T-helper 2 cell treated with Interferon-gamma antibody and Interleukin-4, amounts not matched to agents 5 μg/mL and 100 μg/mL, for 36 hours (primary cell): ENCODE measurements around the gene RBM38.
"Not testable (repeated sequence)": the region's sequence is repeated elsewhere in the genome, so short reads cannot be mapped to it uniquely, and the experiment has no call there.

Experiments used
- DNase-seq: peaks from one replicate; pipeline ENCODE4 v3.0.0; 2021; ENCODE audit warnings: low spot score
- H3K27ac Mint-ChIP-seq: one replicate; pipeline ENCODE4 v1.8.0; 2021; ENCODE audit warnings: mild to moderate bottlenecking, mixed read lengths
- H3K27me3 Mint-ChIP-seq: one replicate; pipeline ENCODE4 v1.8.0; 2021; ENCODE audit warnings: low read depth, mixed read lengths
- H3K36me3 Mint-ChIP-seq: one replicate; pipeline ENCODE4 v1.8.0; 2021; ENCODE audit warnings: low read depth, mixed read lengths
- H3K4me1 Mint-ChIP-seq: one replicate; pipeline ENCODE4 v1.8.0; 2021; ENCODE audit warnings: low read depth, mixed read lengths
- H3K4me3 Mint-ChIP-seq: one replicate; pipeline ENCODE4 v1.8.0; 2022; ENCODE audit warnings: mild to moderate bottlenecking, moderate library complexity, mixed read lengths
- H3K9me3 Mint-ChIP-seq: one replicate; pipeline ENCODE4 v1.8.0; 2021; ENCODE audit warnings: mixed read lengths

RBM38 gene

GRCh38 chr20:57409672-57410397 lies 18.6 kb downstream of the RBM38 start:
- H3K36me3 Mint-ChIP-seq = peaks cover 26% of the 10 kb centered on the region
- H3K4me1 Mint-ChIP-seq = peaks cover 4% of the 10 kb centered on the region
- H3K27ac Mint-ChIP-seq = no peak overlapping the region

GRCh38 chr20:57410398-57410920 lies 19.3 kb downstream of the RBM38 start:
- Mint-ChIP-seq H3K27ac (no peak overlapping the region), H3K9me3 (no peaks in the 10 kb centered on the region), H3K4me3 (no peak overlapping the region)

More at GRCh38 chr20:57409672-57410397, 18.6 kb downstream of the RBM38 start:
- H3K27me3 Mint-ChIP-seq = no peaks in the 10 kb centered on the region
- no peaks in the 10 kb centered on the region for H3K9me3 Mint-ChIP-seq
- no peak overlapping the region for H3K4me3 Mint-ChIP-seq
- no peak for DNase-seq

GRCh38 chr20:57410924-57411323 lies 19.7 kb downstream of the RBM38 start:
- Mint-ChIP-seq H3K27ac (peak overlapping the region; percentile 7), H3K9me3 (no peaks in the 10 kb centered on the region), H3K4me1 (peaks cover 4% of the 10 kb centered on the region), H3K36me3 (peaks cover 22% of the 10 kb centered on the region), H3K27me3 (no peaks in the 10 kb centered on the region), H3K4me3 (no peak overlapping the region)
- DNase-seq = no peak

More at GRCh38 chr20:57410398-57410920, 19.3 kb downstream of the RBM38 start:
- H3K4me1 Mint-ChIP-seq = peaks cover 4% of the 10 kb centered on the region
- no peaks in the 10 kb centered on the region for H3K27me3 Mint-ChIP-seq
- no peak for DNase-seq
- H3K36me3 Mint-ChIP-seq = peaks cover 22% of the 10 kb centered on the region

DNA sequence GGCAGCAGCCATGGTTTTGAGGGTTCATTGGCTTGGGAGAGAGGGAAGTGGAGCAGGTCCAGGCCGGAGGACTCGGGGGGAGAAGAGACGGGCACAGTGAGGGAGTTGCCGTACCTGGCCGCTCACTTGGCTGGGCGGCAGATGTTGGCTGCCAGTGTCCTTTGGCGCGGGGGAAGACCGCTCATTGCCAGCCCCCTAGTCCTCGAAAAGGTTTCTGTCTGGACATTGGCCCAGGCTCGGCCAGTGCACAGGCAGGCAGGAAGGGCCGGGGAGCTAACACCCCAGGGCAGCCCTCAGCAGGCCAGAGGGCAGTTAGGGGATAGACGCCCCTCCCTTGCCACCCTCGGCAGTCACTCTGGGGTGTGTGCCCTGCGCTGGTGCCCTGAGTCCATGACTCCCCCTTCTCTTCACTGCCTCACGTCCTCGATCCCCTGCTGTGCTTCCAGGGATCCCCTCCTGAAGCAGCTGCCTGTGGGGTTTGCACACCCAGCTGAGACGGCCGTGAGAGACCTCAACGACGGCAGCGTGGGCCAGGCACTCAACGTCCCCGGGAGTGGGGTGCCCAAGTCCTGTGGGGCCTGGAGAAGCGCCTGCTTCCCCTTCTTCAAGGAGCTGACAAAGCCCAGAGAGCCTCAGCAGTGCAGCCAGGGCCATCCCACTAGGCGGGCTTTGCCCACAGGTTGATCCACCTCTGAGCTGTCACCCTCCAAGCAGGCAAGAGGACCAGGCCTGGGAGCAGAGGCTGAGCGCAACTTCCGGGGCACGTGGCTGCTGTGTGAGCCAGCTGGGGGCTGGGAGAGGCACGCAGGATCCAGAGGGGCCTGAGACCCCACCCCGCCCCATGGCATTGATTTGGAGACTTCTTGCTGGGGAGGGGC lies 20.4 kb downstream of the RBM38 start:
- Mint-ChIP-seq H3K36me3 (peaks cover 22% of the 10 kb centered on the region), H3K4me3 (no peak overlapping the region), H3K27ac (no peak overlapping the region), H3K4me1 (peaks cover 4% of the 10 kb centered on the region), H3K9me3 (no peaks in the 10 kb centered on the region), H3K27me3 (no peaks in the 10 kb centered on the region)
- DNase-seq = no peak

DNA sequence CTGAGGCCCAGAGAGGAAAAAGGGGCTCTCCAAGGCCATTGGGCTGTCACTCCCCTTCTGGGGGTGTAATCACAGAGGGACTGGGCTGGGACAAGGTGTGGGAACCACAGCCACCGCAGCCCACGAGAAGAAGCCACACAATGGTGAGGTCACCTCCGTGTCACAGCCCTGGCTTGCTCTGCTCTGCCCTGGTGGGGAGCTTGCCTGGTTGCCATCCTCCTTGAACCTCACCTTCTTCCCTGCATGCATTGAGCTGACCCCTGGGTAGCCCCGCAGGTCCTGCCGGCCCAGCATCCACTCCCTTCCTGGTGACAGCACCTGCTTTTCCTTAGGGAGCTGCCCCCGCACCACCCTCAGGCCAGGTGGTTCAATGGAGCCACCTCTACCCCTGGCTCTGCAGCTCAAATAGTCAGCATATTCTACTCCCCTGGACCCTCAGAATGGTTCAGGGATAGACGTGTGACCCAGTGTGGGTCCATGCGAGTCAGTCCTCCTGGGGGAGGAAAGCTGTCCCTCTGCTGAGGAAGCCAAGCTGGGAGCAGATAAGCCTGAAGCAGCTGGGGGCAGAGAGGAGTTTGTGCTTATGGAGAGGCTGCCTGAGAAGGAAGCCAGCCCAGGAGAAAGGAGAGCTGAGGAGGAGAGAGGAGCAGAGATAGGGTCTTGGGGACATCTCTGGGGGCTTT lies 21.3 kb downstream of the RBM38 start:
- peaks cover 19% of the 10 kb centered on the region for H3K36me3 Mint-ChIP-seq
- H3K4me1 Mint-ChIP-seq = peaks cover 4% of the 10 kb centered on the region
- no peak overlapping the region for H3K4me3 Mint-ChIP-seq
- DNase-seq = no peak
- no peak overlapping the region for H3K27ac Mint-ChIP-seq
- no peaks in the 10 kb centered on the region for H3K9me3 Mint-ChIP-seq
- no peaks in the 10 kb centered on the region for H3K27me3 Mint-ChIP-seq

- Mint-ChIP-seq H3K4me3 (no peak overlapping the region), H3K4me1 (peaks cover 8% of the 10 kb centered on the region), H3K27me3 (peaks cover 4% of the 10 kb centered on the region), H3K36me3 (peaks cover 8% of the 10 kb centered on the region), H3K9me3 (no peaks in the 10 kb centered on the region), H3K27ac (no peak overlapping the region)
- DNase-seq = no peak
Measured at GRCh38 chr20:57413986-57414385, 22.8 kb downstream of the RBM38 start.

- Mint-ChIP-seq H3K4me3 (no peak overlapping the region), H3K27ac (no peak overlapping the region), H3K4me1 (peaks cover 8% of the 10 kb centered on the region), H3K27me3 (peaks cover 4% of the 10 kb centered on the region), H3K9me3 (no peaks in the 10 kb centered on the region), H3K36me3 (no peaks in the 10 kb centered on the region)
- DNase-seq = no peak
Measured at GRCh38 chr20:57414867-57415592, 23.8 kb downstream of the RBM38 start.

GRCh38 chr20:57415771-57416170 lies 24.6 kb downstream of the RBM38 start:
- H3K27me3 Mint-ChIP-seq = peaks cover 4% of the 10 kb centered on the region
- H3K4me3 Mint-ChIP-seq = no peak overlapping the region
- no peaks in the 10 kb centered on the region for H3K36me3 Mint-ChIP-seq
- H3K27ac Mint-ChIP-seq = no peak overlapping the region
- no peak for DNase-seq
- H3K4me1 Mint-ChIP-seq = peaks cover 8% of the 10 kb centered on the region
- no peaks in the 10 kb centered on the region for H3K9me3 Mint-ChIP-seq

DNA sequence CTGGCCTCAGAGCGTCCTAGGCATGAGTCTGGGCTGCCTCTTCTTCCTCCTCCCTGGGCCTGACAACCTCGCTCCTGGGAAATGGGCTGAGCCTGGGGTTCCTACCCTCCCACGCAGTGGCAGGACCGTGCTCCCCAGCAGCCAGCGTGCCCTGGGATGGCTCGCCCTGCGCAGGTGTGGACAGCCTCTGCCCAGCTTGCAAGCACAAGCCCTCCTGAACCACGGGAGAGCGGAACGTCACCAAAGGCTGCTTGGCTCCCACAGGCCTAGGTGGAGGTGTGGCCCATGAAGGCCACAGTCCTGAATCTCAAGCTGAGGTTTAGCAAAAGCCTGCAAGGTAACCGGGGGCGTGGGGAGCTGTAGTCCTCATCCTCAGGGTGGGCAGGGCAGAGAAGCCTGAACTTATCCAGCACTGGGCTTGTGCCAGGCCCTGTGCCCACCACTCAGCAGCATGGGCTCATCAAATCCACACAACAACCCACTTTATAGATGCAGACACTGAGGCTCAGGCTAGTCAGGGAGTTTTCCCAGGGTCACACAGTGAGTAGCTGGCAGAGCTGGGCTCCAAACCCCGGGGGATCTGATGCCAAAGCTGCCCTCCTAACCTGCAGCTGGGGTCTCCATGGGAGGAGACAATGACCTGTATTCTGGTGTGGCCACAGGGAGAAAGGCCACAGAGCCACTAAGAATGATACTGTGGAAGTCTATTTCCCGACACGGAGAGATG lies 25.3 kb downstream of the RBM38 start:
- Mint-ChIP-seq H3K36me3 (no peaks in the 10 kb centered on the region), H3K4me1 (peaks cover 8% of the 10 kb centered on the region), H3K4me3 (no peak overlapping the region), H3K27me3 (peaks cover 4% of the 10 kb centered on the region), H3K9me3 (no peaks in the 10 kb centered on the region), H3K27ac (no peak overlapping the region)
- DNase-seq = no peak

GRCh38 chr20:57417051-57417689 lies 26.0 kb downstream of the RBM38 start:
- no peaks in the 10 kb centered on the region for H3K36me3 Mint-ChIP-seq
- peaks cover 8% of the 10 kb centered on the region for H3K4me1 Mint-ChIP-seq
- peaks cover 4% of the 10 kb centered on the region for H3K27me3 Mint-ChIP-seq
- H3K9me3 Mint-ChIP-seq = no peaks in the 10 kb centered on the region
- no peak overlapping the region for H3K4me3 Mint-ChIP-seq
- no peak for DNase-seq
- peak overlapping the region; percentile 7 for H3K27ac Mint-ChIP-seq

DNA sequence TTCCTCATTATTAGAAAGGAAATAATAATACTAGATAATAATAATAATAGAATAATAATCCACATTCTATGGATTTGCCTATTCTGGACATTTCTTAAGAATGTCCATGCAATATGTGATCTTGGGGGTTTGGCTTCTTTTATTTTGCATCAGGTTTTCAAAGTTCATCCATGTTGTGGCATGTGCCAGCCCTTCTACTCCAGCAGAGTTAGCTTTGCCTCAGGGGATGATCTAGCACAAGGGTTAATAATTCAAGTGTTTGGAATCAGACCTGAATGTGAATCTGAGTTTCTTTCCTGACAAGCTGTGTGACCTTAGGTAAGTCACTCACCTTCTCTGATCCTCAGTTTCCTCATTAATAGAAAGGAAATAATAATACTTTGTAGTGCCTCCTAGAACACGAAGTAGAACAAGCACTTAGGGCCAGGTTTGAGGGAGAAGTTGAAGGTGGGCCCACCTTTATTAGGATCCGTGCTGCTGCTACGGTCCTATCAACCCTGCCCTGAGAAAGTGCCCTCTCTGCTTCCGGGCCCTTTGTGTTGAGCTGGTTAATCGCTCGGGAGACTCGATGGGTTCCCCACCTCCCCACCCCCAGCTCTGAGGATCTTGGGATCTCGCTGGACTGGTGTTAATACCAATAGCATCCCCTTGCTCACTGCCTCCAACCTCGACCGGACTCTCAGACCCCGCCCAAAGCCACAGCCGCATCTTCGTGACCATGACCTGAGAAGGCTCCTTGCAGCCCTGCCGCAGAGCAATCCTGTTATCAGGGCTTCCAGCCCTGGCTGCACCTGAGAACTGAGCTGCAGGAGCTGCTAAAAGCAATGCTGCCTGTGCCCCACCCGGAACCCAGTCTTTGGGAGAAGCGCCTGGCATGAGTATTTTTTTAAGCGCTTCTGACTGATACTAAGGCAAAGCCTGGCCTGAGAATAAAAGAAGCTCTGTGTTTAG lies 26.9 kb downstream of the RBM38 start:
- Mint-ChIP-seq H3K27me3 (peaks cover 4% of the 10 kb centered on the region), H3K4me3 (no peak overlapping the region), H3K9me3 (no peaks in the 10 kb centered on the region), H3K36me3 (no peaks in the 10 kb centered on the region), H3K4me1 (peaks cover 6% of the 10 kb centered on the region), H3K27ac (no peak overlapping the region)
- DNase-seq = no peak

DNA sequence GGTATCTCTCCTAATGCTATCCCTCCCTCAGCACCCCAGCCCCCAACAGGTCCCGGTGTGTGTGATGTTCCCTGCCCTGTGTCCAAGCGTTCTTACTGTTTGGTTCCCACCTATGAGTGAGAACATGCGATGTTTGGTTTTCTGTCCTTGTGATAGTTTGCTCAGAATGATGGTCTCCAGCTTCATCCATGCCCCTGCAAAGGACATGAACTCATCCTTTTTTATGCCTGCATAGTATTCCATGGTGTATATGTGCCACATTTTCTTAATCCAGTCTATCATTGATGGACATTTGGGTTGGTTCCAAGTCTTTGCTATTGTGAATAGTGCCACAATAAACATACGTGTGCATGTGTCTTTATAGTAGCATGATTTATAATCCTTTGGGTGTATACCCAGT lies 28.3 kb downstream of the RBM38 start:
- H3K27me3 Mint-ChIP-seq, H3K36me3 Mint-ChIP-seq, H3K4me3 Mint-ChIP-seq, DNase-seq, H3K9me3 Mint-ChIP-seq, H3K4me1 Mint-ChIP-seq, H3K27ac Mint-ChIP-seq: not testable (repeated sequence)
